Transverse colon (tissue), 4 donors: ENCODE results near the gene TBC1D8. TPM values are rescaled to one million over a fixed set of nuclear protein-coding genes. Genes with fewer than 3 reads are reported as not detected.

ENCODE experiments used
- DNase-seq: peaks from one replicate; pipeline ENCODE4 v3.0.0-alpha.2; 2019
- H3K27ac ChIP-seq, 4 donors: fragments of 200-600 bp; sonication (generic); 2 replicates each; pipeline ENCODE4 v1.5.1; 2016 to 2018; ENCODE audit warnings: inconsistent platforms in 4 of 4
- H3K27me3 ChIP-seq: fragments of 200-600 bp; sonication (generic); 2 replicates; pipeline ENCODE4 v1.5.1; 2017; ENCODE audit warnings: inconsistent platforms
- H3K36me3 ChIP-seq, 4 donors: fragments of 200-600 bp; sonication (generic); 2 replicates each; pipeline ENCODE4 v1.5.1; 2017 to 2019; ENCODE audit warnings: inconsistent platforms in 4 of 4
- H3K4me1 ChIP-seq, 4 donors: fragments of 200-600 bp; sonication (generic); 2 replicates each; pipeline ENCODE4 v1.5.1; 2017 to 2020; ENCODE audit warnings: inconsistent platforms in 4 of 4
- H3K4me3 ChIP-seq, 4 donors: fragments of 200-600 bp; sonication (generic); 1 replicate in 1 of 4; 2 replicates in 3 of 4; pipeline versions ENCODE4 v1.5.1 to v1.6.1; 2017 to 2019; ENCODE audit warnings: inconsistent platforms in 4 of 4
- H3K9me3 ChIP-seq, 2 donors: fragments of 200-600 bp; sonication (generic); 2 replicates each; pipeline ENCODE4 v1.5.1; 2017 to 2019; ENCODE audit warnings: inconsistent platforms in 2 of 2
- CTCF ChIP-seq, 5 experiments: fragments of 200-600 bp in 3 of 5; fragments of 450-650 bp in 2 of 5; sonication (generic) in 3 of 5; IDR thresholded peaks; 1 replicate in 2 of 5; 2 replicates in 3 of 5; pipeline ENCODE4 v1.5.1; 2016 to 2017; ENCODE audit warnings: antibody characterized with exemption in 5 of 5, inconsistent platforms in 3 of 5, mild to moderate bottlenecking in 2 of 5, moderate library complexity in 1 of 5
- EP300 ChIP-seq: sonication (generic); formaldehyde crosslinking; IDR thresholded peaks from one replicate; pipeline ENCODE4 v1.6.1; 2017; ENCODE audit warnings: antibody characterized with exemption, low read depth
- POLR2A ChIP-seq: fragments of 450-650 bp; IDR thresholded peaks from one replicate; pipeline ENCODE4 v1.6.1; 2016; ENCODE audit warnings: antibody characterized with exemption, mild to moderate bottlenecking, moderate library complexity
- POLR2AphosphoS5 ChIP-seq, 3 donors: sonication (generic); formaldehyde crosslinking; IDR thresholded peaks; one replicate each; pipeline ENCODE4 v1.6.1; 2016; ENCODE audit warnings: antibody characterized with exemption in 3 of 3
- WGBS, 2 donors: methylation state at CpG; one replicate each; pipeline ENCODE4 v1.1.5; 2018; ENCODE audit warnings: low coverage in 1 of 2; 5-methylcytosine and 5-hydroxymethylcytosine counted together
- in situ Hi-C, 4 donors: fragments of 200-750 bp; cut with MboI; loops; one replicate each; pipeline versions ENCODE4 v1.15.0 to v1.15.1; 2017; ENCODE audit warnings: low sequenced_read_pairs in 3 of 4, low pct_ligation_motif_present in 1 of 4, low pct_unique_long_range_greater_than_20kb in 1 of 4
- intact Hi-C: fragments of 100-400 bp; cut with DNase I; formaldehyde crosslinking; loops from one replicate; pipeline ENCODE4 v1.15.1; 2023; ENCODE audit warnings: low total_unique reads
- total RNA-seq, 4 donors: library from RNA; depleted of rRNA; stranded (reverse); fragments of >200 nt; gene quantifications; one replicate each; pipeline ENCODE4 v1.1.0, GENCODE V29; 2016

The TBC1D8 gene
- total RNA-seq, 4 donors from 2014 or later = 26.5 to 232 (median 88.4) TPM

GRCh38 chr2:100964222-100964621, 187.0 kb downstream of the TBC1D8 start:
- Histone ChIP-seq H3K9me3 (no peaks in the 10 kb centered on the region), H3K27me3 (no peaks in the 10 kb centered on the region), H3K4me1 (no peaks in the 10 kb centered on the region), H3K4me3 (no peak overlapping the region), H3K36me3 (peaks cover 0 to 4% (median 0%) of the 10 kb centered on the region in 4 donors), H3K27ac (no peak overlapping the region)
- 74 to 86% methylated on average over 6 to 12 of the region's 12 CpGs for WGBS, 2 donors
- no peak for TF ChIP-seq CTCF (IDR thresholded peaks at IDR 0.05)
- TF ChIP-seq POLR2A = no peak
- no peak for TF ChIP-seq EP300
- no peak for TF ChIP-seq POLR2AphosphoS5 (IDR thresholded peaks at IDR 0.05)
- DNase-seq = no peak
- in situ Hi-C loops (no loop called here), intact Hi-C loops (no loop called here)

- H3K9me3 ChIP-seq = no peaks in the 10 kb centered on the region
- H3K27ac ChIP-seq = no peak overlapping the region
- H3K4me1 ChIP-seq = no peaks in the 10 kb centered on the region
- intact Hi-C loops = no loop called here
- no peaks in the 10 kb centered on the region for H3K27me3 ChIP-seq
- no peak overlapping the region for H3K4me3 ChIP-seq
- no peaks in the 10 kb centered on the region for H3K36me3 ChIP-seq
- in situ Hi-C loops = no loop called here
- 86 to 90% methylated on average over 2 to 4 of the region's 4 CpGs for WGBS, 2 donors
- no peak for DNase-seq
- TF ChIP-seq EP300 (no peak), POLR2A (no peak), POLR2AphosphoS5 (IDR thresholded peaks at IDR 0.05) (no peak)
Measured at GRCh38 chr2:100963026-100963375, 188.2 kb downstream of the TBC1D8 start.

- no peak overlapping the region for H3K4me3 ChIP-seq
- H3K4me1 ChIP-seq = peaks cover 0 to 4% (median 2%) of the 10 kb centered on the region in 4 donors
- H3K9me3 ChIP-seq = no peaks in the 10 kb centered on the region
- no peak for DNase-seq
- H3K27ac ChIP-seq = no peak overlapping the region
- in situ Hi-C loops = no loop called here
- 90 to 96% methylated on average over 5 to 12 of the region's 12 CpGs for WGBS, 2 donors
- intact Hi-C loops = no loop called here
- H3K27me3 ChIP-seq = no peaks in the 10 kb centered on the region
- no peaks in the 10 kb centered on the region for H3K36me3 ChIP-seq
- TF ChIP-seq CTCF (IDR thresholded peaks at IDR 0.05) = no peak
- TF ChIP-seq EP300 = no peak
- TF ChIP-seq POLR2AphosphoS5 (IDR thresholded peaks at IDR 0.05) = no peak
- no peak for TF ChIP-seq POLR2A
Measured at GRCh38 chr2:100962366-100963025, 188.7 kb downstream of the TBC1D8 start.

GRCh38 chr2:100960688-100961087, 190.5 kb downstream of the TBC1D8 start:
- no peaks in the 10 kb centered on the region for H3K27me3 ChIP-seq
- in situ Hi-C loops (no loop called here), intact Hi-C loops (no loop called here)
- DNase-seq = no peak
- TF ChIP-seq EP300 = no peak
- TF ChIP-seq POLR2A = no peak
- no peak for TF ChIP-seq CTCF (IDR thresholded peaks at IDR 0.05)
- no peak for TF ChIP-seq POLR2AphosphoS5 (IDR thresholded peaks at IDR 0.05)
- no peak overlapping the region for H3K27ac ChIP-seq
- no peak overlapping the region for H3K4me3 ChIP-seq
- WGBS, 2 donors = 83 to 88% methylated on average over 3 to 4 of the region's 4 CpGs
- H3K9me3 ChIP-seq = no peaks in the 10 kb centered on the region
- H3K36me3 ChIP-seq = no peaks in the 10 kb centered on the region
- H3K4me1 ChIP-seq = peaks cover 0 to 4% (median 2%) of the 10 kb centered on the region in 4 donors
